HG02571 (cell line): Measurements from ENCODE around the gene FLOT1.
"Not testable (repeated sequence)": the region's sequence is repeated elsewhere in the genome, so short reads cannot be mapped to it uniquely, and the experiment has no call there.

Experiments
- ATAC-seq: cut with Tn5 transposase; IDR thresholded peaks from one replicate; pipeline ENCODE4 v1.9.1; 2021; ENCODE audit warnings: mild to moderate bottlenecking, moderate library complexity; ENCODE audit not compliant: unreplicated experiment

The FLOT1 gene

DNA sequence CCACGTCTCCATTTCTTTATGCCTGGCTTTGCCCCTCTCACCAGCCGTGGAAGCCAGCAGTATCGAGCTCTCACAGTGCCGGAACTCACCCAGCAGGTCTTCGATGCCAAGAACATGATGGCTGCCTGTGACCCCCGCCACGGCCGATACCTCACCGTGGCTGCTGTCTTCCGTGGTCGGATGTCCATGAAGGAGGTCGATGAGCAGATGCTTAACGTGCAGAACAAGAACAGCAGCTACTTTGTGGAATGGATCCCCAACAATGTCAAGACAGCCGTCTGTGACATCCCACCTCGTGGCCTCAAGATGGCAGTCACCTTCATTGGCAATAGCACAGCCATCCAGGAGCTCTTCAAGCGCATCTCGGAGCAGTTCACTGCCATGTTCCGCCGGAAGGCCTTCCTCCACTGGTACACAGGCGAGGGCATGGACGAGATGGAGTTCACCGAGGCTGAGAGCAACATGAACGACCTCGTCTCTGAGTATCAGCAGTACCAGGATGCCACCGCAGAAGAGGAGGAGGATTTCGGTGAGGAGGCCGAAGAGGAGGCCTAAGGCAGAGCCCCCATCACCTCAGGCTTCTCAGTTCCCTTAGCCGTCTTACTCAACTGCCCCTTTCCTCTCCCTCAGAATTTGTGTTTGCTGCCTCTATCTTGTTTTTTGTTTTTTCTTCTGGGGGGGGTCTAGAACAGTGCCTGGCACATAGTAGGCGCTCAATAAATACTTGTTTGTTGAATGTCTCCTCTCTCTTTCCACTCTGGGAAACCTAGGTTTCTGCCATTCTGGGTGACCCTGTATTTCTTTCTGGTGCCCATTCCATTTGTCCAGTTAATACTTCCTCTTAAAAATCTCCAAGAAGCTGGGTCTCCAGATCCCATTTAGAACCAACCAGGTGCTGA, 18.4 kb downstream of the FLOT1 start:
- ATAC-seq = not testable (repeated sequence)

DNA sequence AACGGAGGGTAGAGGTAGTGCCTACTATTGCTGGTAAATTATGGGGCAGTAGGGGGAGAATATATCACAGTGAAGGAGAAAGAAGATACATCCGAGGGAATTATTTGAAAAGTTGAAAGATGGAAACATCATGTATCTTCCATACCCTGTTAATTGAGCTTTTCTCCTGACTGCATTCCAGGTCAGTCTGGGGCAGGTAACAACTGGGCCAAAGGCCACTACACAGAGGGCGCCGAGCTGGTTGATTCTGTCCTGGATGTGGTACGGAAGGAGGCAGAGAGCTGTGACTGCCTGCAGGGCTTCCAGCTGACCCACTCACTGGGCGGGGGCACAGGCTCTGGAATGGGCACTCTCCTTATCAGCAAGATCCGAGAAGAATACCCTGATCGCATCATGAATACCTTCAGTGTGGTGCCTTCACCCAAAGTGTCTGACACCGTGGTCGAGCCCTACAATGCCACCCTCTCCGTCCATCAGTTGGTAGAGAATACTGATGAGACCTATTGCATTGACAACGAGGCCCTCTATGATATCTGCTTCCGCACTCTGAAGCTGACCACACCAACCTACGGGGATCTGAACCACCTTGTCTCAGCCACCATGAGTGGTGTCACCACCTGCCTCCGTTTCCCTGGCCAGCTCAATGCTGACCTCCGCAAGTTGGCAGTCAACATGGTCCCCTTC, 19.2 kb downstream of the FLOT1 start:
- ATAC-seq = not testable (repeated sequence)

- ATAC-seq = no peak
These were observed 20.0 kb downstream of the FLOT1 start for GRCh38 chr6:30722280-30723112.

GRCh38 chr6:30722025-30722279, 20.5 kb downstream of the FLOT1 start:
- ATAC-seq = not testable (repeated sequence)

GRCh38 chr6:30721198-30722024, 21.1 kb downstream of the FLOT1 start:
- peak; percentile 31 for ATAC-seq

GRCh38 chr6:30720738-30721197, 21.7 kb downstream of the FLOT1 start:
- ATAC-seq = no peak

DNA sequence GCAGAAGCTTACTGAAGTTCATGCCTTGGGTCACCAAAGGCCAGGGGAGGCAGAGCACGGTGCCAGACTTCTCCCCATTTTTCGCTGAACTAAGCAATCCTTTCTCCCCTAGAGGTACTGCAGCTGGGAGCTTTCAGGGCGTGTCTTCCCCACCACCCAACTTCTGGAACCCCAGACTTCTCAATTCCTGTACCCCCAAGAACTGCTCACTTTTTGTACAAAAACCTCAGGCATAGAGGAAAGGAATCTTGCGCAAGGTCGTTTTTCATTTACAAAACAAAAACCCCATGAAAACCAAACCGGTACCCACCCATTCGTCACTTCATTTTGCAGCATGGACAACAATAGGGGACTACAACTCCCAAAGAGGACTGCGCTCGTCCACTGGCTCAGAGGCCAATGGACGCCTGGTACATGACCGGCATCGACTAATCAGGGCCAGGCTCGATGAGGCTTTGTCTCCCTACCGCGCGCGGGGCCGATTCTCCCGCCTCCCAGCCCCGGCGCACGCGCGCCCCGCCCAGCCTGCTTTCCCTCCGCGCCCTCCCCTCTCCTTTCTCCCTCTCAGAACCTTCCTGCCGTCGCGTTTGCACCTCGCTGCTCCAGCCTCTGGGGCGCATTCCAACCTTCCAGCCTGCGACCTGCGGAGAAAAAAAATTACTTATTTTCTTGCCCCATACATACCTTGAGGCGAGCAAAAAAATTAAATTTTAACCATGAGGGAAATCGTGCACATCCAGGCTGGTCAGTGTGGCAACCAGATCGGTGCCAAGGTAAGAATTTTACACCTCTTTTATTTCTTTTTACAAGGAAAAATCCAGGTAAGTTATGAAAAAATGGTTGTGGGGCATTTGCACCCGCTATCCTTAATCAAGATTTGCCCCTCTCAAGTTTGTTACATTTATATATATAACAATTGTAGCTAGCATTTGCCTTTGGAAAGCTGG, 22.4 kb downstream of the FLOT1 start, which contains the start of gene TUBB:
TSS of gene TUBB (plus strand) at position 562 of the 947 bp plus-strand sequence. CDS start at position 717, 155 bp downstream.
- ATAC-seq = peak; percentile 37

DNA sequence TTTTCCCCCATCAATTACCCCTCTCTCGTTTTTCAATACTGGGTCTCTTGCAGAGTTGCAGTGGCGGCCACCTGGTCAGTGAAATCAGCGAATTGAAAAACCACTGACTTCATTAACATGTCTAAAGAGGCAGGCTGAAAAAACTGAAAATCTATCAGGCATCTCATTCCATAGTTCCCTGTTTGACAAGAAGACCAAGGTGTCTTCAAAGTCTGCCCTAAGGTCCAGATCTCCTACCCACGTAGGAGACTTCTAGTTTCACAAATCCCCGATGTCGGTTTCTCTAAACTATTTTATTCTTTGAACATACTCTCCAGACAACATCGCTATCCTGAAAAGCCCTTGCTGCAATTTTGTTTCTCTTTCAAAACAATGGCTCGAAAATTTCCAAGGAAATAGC, 23.1 kb downstream of the FLOT1 start:
- no peak for ATAC-seq

GRCh38 chr6:30717845-30718720, 24.4 kb downstream of the FLOT1 start:
- ATAC-seq = not testable (repeated sequence)

GRCh38 chr6:30717129-30717844, 25.2 kb downstream of the FLOT1 start, which contains the start of gene MDC1:
Gene MDC1, minus strand, starts transcription at chr6:30717281. Its CDS starts 2,106 bp downstream, at chr6:30715175.
- ATAC-seq = peak; percentile 65

DNA sequence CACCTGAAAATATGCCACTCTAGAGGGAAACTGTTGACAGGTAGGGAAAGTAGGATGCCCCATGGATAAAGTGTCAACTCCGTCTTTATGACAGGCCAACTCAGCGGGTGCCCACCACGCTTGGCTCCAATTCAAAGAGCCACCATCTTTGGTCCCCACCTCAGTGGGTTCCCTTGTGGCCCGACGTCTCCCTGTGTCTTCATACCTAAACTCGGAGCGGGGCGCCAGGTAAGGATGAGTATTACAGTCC, 25.7 kb downstream of the FLOT1 start:
- ATAC-seq = no peak

GRCh38 chr6:30714263-30714662, 28.2 kb downstream of the FLOT1 start:
- ATAC-seq = no peak

DNA sequence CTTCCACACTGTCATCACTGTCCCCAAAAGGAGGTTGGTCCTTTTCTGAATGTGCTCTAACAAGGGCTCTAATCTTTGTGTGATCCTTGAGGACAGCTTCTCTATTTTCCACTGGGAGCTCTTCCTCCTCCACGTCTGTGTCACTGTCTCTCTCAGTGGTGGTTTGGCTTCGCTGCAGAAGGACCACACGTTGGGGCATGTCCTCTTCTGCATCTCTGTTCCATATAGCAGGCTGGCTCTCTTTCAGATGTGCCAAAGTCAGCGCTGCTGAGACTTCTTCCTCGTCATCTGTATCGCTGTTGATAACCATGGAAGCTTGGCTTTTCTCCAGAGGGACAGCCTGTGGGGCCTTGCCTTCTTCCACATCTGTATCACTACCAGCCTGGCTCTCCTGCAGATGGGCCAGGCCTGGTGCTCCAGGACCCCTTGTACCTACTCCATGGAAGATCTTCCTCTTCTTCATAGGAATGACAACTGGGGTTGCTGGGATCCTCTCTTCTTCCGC, 30.0 kb downstream of the FLOT1 start:
- ATAC-seq = no peak

GRCh38 chr6:30711758-30712380, 30.6 kb downstream of the FLOT1 start:
- ATAC-seq = no peak

DNA sequence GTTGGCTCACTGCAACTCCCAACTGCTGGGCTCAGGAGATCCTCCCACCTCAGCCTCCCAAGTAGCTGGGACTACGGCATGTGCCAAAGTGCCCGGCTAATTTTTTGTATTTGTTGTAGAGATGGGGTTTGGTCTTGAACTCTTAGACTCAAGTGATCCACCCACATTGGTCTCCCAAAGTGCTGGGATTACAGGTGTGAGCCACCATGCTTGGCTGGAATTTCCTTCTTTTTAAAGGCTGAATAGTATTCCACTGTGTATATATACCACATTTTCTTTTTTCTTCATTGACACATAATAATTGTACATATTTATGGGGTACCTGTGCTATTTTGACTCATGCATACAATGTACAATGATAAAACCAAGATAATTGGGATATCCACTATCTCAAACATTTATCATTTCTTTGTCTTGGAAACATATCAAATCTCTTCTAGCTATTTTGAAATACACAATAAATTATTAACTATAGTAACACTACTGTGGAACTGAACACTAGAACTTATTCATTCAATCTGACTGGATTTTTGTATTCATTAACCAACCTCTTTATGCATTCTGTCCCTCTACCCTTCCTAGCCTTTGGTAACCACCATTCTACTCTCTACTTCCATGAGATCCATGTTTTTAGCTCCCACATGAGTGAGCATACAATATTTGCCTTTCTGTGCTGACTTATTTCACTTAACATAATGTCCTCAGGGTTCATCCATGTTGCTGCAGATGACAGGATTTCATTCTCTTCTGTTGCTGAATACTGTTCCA, 33.2 kb downstream of the FLOT1 start:
- ATAC-seq = no peak

DNA sequence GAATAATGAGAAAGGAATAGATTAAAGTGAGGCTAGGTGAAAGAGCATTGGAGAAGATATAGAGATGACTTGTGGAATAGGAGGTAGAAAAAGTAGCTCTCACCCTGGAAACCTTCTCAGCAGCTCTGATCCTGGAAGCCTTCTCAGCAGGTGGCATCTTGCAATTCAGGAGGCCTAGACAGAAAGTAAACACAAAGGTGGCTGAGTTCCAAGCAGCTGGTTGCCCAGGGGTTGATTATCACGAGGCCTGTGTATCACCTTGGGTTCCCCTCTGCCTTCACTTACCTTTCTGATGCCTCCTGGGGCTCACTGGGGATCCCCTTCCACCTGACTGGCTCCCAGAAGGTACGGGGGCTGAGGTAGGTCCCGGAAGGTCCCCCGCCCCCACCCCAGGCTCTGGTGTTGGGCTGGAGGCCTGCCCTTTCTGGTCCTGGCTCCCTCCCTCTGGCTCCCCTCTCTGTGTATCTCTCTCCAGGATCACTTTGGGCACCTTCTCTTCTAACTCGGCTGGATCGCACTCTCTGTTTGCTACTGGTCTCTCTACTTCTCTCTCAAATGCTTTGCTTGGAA, 35.1 kb downstream of the FLOT1 start:
- ATAC-seq = no peak
